NCI-H524 (cell line): ENCODE data around the gene SMIM11.
"Not testable (repeated sequence)": the region's sequence is repeated elsewhere in the genome, so short reads cannot be mapped to it uniquely, and the experiment has no call there.

ENCODE experiments used
- DNase-seq, 2 experiments: peaks; one replicate each; lab custom pipeline; 2025; lab: John Stamatoyannopoulos, UW

The SMIM11 gene

DNA sequence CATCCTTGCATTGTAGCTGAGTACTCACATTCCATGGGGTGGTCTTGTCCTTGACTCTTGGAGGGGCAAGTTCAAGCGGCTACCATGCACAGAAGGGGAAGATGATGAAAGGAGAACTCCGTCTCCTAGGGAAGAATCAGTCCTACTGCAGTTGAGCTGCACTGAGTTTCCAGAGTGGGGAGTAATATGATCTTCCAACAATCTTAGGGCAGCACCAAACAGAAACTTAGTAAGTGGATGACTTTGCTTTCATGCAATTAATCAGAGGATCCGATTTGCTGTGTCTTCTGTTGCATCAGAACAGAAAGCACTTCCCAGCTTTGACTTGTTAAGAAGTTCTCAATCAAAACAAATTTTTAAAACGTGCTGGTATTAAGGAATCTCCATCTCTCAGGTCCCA, 48.5 kb downstream of the SMIM11 start, which contains the start of gene SMIM34:
Gene SMIM34 (minus strand): TSS at position 147 of the 400 bp plus-strand sequence. CDS start 112 bp downstream, at position 35.
- DNase-seq = not testable (repeated sequence)

DNA sequence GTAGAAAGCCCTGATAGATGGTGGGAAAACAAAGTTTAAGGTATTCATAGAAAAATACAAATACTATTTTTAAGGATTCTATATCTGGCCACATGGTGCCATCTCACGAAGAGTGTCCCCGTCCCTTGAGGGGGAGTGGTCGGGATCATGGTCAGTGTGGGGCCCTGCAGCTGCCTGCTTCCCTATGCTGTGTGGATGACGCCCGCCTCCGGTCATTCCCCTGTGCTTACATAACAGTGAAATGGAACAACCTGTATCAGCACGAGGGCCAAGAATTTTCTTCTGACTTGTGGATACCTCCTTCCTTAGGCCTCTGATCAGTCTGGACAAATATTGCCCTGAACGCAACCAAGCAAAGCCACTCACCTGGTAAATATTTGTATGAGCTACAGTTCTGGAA, 52.0 kb downstream of the SMIM11 start:
- DNase-seq = not testable (repeated sequence)

DNA sequence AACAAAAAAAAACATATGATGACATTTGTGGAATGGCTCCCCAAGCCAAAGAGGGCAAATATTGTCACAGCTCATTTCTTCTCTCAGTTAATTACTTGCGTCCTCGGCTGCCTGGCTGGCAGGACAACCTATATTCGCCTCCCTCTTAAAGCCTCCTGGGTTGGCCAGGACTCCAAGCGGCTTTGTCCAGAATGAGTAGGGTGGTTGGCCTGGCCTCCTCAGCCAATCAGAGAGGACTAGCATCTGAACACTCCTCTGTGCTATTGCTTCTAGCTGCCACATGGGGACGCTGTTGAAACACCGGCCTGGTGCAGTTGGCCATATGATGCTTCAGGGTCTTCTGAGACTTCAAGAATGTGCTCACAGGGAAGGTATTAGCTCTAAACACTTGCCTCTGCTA, 53.1 kb downstream of the SMIM11 start:
- not testable (repeated sequence) for DNase-seq

DNA sequence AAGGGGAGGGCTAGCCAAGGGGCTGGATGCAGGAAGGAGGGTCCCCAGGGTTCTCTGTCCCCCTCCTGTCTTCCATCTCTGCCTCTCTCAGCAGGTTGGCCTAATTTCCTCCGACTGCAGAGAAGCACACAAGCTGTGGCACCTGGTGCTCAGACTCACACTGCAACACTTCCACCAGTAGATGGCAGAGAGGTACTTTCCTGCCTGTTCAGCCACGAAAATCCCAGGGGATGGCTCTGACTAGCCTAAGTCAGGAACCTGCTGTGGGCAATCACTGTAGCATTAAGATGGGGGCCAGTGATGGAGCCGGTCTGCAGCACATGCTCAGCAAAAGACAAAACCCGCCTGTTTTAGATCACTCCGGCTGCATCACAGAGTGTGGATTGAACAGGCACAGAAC, 54.4 kb downstream of the SMIM11 start:
- DNase-seq = not testable (repeated sequence)
